HG03558 (cell line): Measurements from ENCODE around the gene MAST2.
"Not testable (repeated sequence)": the region's sequence is repeated elsewhere in the genome, so short reads cannot be mapped to it uniquely, and the experiment has no call there.

Experiments
- ATAC-seq: cut with Tn5 transposase; IDR thresholded peaks from one replicate; pipeline ENCODE4 v1.9.1; 2021; ENCODE audit warnings: moderate number of reproducible peaks; ENCODE audit not compliant: unreplicated experiment; ENCODE audit errors: extremely low read depth

The MAST2 gene

GRCh38 chr1:46043458-46044017, 240.1 kb downstream of the MAST2 start:
- ATAC-seq, result peak; percentile 57

- no peak for ATAC-seq
Observed at GRCh38 chr1:46044116-46044515, 240.7 kb downstream of the MAST2 start.

DNA sequence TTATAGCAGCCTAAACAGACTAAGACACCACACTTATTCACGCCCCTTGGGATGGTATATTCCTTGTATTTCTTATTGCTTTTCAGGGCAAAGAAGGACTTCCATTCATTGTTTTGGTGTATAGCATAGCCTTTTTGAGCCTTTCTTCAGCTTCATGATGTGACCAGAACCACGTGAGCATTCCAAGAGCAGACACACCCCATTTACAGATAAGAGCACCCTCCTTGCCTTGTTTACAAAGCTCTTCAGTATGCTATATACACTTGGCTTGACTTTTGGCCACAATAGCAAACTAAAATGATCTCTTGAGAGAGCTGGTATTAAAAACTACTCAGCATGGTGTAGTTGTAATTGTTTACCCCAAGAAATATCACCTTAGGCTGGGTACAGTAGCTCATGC, 250.3 kb downstream of the MAST2 start:
- no peak for ATAC-seq

- ATAC-seq, result no peak
Observed at GRCh38 chr1:46056325-46056724, 252.9 kb downstream of the MAST2 start.

- ATAC-seq, result not testable (repeated sequence)
Observed at GRCh38 chr1:46057215-46057614, 253.8 kb downstream of the MAST2 start.

DNA sequence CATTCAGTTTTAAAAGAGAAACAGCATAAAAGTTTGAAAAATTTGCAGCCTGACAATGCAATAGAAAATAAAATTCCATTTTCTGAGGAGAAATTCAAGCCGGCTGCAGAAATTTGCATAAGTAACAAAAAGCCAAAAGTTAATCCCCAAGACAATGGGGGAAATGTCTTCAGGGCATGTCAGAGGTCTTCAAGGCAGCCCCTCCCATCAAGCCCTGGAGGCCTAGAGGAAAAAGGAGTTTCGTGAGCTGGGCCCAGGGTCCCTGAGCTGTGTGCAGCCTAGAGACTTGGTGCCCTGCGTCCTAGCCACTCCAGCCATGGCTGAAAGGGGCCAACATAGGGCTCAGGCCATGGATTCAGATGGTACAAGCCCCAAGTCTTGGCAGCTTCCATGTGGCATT, 254.4 kb downstream of the MAST2 start:
- no peak for ATAC-seq

- no peak for ATAC-seq
Observed at GRCh38 chr1:46058936-46059335, 255.5 kb downstream of the MAST2 start.

DNA sequence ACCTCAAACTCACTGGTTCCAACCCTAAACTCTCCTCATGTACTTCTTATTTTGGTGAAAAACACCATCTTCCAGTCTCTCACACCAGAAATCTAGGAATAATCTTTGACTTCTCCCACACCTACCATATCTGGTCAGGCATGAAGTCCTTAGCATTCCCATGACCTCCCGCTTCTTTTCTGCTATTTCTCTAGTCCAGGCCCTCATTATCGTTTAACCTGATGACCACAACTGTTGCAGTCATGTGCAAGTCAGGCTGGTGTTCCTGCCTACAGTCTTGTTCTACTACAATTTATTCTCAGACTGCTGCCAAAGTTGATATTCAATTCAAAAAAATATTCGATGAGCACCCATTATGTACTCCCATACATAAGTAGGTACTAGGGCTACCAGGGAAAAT, 257.7 kb downstream of the MAST2 start:
- no peak for ATAC-seq

DNA sequence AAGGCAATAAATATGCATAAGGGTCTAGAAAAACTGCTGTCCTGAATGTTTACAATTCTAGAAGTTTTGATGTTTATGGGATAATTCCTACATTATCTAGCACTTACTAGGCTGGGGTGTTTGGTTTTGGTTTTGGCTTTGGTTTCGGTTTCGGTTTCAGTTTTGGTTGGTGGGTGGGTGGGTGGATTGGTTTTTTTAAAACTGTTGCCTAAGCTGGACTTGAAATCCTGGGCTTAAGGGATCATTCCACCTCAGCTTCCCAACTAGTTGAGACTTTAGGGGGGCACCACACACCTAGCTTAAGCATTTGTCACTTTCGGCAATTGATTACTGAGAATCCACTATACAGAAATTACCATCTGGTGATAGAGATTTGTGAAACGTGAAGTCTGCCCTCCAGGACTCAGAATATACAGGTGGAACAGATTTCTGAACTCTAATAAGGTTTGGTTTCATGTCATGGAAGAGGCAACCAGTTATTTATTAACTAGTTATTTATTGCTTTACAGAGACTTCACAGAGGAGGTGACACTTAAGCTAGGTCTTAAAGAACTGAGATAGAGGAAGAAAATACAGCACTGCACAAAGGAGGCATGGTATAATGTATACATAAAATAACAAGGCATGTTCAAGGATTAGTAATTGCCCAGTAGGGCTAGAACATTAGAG, 259.4 kb downstream of the MAST2 start:
- ATAC-seq, result no peak

GRCh38 chr1:46064708-46065107, 261.3 kb downstream of the MAST2 start:
- ATAC-seq, result no peak

DNA sequence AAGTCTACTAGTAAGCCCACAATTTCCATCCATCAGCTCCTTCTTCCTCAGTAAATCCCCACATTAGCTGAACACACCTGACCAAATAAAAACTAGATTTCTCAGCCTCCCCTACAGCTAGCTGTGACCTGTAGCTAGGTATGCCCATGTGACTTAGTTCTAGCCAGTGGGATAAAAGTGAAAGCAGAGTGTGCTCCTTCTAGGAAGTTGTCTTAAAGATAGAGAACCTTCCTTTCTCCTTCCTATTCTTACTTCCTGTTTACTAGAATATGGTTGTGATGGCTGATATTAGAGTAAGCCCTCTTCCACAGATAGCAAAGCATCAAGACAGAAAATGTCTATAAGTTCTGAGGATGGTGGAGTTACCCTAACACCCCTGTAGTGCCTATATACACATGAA, 262.0 kb downstream of the MAST2 start:
- no peak for ATAC-seq

- no peak for ATAC-seq
Observed at GRCh38 chr1:46067652-46068051, 264.2 kb downstream of the MAST2 start.

- no peak for ATAC-seq
Observed at GRCh38 chr1:46068525-46068924, 265.1 kb downstream of the MAST2 start.

DNA sequence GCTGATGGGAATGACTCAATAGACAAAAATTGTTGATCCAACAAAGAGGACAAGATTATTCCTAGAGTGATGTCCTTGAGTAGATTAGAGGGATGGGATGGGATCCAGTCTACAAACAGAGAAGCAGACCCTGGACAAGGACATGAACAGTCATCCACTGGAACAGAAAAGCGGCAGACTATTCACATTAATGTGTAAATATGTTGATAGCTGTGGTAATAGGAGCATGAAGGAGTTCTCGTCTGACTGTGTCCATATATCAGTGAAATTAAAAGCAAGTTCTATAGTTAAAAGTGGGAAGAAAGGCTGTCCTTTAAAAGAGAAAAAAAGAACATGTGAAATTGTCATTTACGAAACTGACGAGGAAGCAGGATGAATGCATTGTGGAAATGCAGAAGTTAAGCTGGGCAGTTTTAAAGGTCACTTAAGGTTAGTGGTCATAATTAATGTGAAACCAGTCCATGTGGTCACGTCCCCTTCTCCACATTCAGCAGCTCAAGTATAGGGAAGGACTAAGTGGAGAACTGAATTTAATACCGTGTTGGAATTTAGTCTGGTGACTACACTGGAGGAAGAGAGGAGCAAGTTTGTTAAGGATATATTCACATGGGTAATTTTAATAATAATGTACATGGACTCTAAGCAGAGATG, 266.9 kb downstream of the MAST2 start:
- ATAC-seq, result no peak

- no peak for ATAC-seq
Observed at GRCh38 chr1:46072975-46073374, 269.6 kb downstream of the MAST2 start.

DNA sequence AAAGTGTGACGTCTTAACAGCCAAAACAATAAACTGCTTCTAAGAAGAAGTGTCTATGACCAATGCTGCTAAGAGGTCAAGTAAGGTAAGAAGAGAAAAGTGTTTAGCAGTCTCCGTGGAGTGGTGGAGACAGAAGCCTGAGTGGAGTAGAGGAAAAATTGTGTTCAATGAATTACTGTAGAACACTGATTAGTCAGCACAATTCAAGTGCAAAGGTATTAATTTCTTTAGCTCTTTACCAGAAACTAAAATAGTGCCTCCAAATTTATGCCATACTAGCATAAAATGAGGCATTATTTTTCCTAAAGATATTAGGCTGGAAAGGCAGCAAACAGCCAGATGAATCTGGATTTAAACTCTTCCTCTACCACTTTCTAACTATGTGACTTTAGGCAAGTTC, 272.9 kb downstream of the MAST2 start:
- ATAC-seq, result no peak

DNA sequence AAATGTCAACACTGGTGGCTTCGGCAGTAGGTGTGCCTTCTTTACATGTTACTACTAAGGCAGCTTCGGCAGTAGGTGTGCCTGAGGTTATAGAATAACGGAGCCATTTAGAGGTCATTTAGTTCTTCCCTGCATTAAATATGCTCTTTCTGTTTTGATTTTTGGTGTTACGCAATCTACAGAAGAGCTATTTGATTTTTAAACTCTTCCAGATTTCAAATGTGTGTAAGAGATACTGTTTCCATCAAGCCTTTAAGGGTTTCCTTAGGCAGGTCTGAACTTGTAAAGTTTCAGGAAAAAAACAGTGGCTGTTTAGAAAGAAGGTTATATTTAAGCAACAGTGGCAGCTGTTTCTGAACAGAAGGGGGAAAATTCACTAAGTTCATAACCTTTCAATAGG, 274.2 kb downstream of the MAST2 start:
- ATAC-seq, result no peak

DNA sequence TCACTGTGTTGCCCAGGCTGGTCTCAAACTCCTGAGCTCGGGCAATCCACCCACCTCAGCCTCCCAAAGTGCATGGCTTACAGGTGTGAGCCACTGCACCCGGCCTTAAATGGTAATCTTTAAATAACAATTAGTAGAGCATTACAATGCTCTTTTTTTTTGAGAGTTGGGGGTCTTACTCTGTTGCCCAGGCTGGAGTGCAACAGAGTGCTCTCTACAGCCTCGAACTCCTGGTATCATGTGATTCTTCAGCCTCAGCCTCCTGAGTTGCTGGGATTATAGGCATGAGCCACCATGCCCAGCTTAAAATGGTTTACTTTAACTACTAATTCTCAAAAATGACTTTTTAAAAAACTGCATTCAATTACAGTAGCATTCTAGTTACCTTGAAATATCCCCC, 276.8 kb downstream of the MAST2 start:
- no peak for ATAC-seq

DNA sequence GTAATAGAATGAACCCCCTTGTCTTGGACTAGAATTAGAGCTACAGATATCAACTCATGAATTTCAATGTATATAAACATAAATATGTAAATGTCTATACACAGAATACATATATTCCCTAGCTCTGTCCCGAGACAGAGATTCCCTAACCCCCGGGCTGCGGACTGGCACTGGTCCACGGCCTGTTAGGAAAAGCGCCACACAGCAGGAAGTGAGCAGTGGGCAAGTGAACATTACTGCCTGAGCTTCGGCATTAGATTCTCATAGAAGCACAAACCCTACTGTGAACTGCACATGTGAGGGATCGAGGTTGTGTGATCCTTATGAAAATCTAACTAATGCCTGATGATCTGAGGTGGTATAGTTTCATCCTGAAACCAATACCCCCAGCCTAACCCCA, 277.8 kb downstream of the MAST2 start:
- no peak for ATAC-seq

DNA sequence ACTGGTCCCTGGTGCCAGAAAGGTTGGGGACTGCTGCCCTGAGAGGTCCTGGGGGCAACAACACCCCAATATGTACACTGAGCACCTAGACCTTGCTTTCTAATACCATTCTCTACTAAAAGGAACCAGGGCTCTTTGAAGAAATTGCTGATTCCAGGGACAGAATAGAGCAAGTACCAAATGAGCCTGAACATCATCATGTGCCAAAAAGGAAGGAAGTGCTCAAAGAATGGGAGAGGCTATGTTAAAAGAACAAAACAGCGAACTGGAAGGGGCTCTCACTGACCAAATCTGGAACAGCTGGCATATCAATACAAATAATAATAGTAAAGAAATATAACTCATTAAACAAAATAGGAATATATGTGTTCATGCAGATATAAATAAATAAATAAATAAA, 278.2 kb downstream of the MAST2 start:
- ATAC-seq, result no peak

- ATAC-seq, result no peak
Observed at GRCh38 chr1:46083579-46083978, 280.2 kb downstream of the MAST2 start.
